Calu3 (cell line): ENCODE results near the gene DDR2. TPM values are rescaled to one million over a fixed set of nuclear protein-coding genes. Genes with fewer than 3 reads are reported as not detected.
"Not testable (repeated sequence)": the region's sequence is repeated elsewhere in the genome, so short reads cannot be mapped to it uniquely, and the experiment has no call there.

Source experiments
- BruUV-seq: library from RNA; stranded (reverse); fragments of 400-500 nt; replicated peaks from 2 replicates; lab custom pipeline; 2021; lab: Mats Ljungman, UMichigan
- CTCF ChIA-PET: fragments of 300-600 bp; sonication (Branson Sonifier 250); formaldehyde crosslinking; loops from one replicate; lab custom pipeline; 2022; ENCODE audit warnings: antibody characterized with exemption; lab: Charles Lee
- DNase-seq: peaks from one replicate; pipeline ENCODE4 v3.0.0; 2022
- H3K27ac Mint-ChIP-seq: one replicate; pipeline ENCODE4 v1.8.0; 2022; ENCODE audit warnings: mixed read lengths; ENCODE audit not compliant: unreplicated experiment
- H3K27me3 Mint-ChIP-seq: one replicate; pipeline ENCODE4 v1.8.0; 2022; ENCODE audit warnings: mixed read lengths; ENCODE audit not compliant: unreplicated experiment
- H3K36me3 Mint-ChIP-seq: one replicate; pipeline ENCODE4 v1.8.0; 2022; ENCODE audit warnings: mild to moderate bottlenecking, moderate library complexity, mixed read lengths; ENCODE audit not compliant: insufficient read depth, unreplicated experiment
- H3K4me1 Mint-ChIP-seq: one replicate; pipeline ENCODE4 v1.8.0; 2022; ENCODE audit warnings: mild to moderate bottlenecking, low read depth, mixed read lengths; ENCODE audit not compliant: unreplicated experiment
- H3K4me3 Mint-ChIP-seq: one replicate; pipeline ENCODE4 v1.8.0; 2022; ENCODE audit warnings: mild to moderate bottlenecking, low read depth, moderate library complexity, mixed read lengths; ENCODE audit not compliant: unreplicated experiment
- H3K9me3 Mint-ChIP-seq: one replicate; pipeline ENCODE4 v1.8.0; 2022; ENCODE audit warnings: low read depth, mixed read lengths; ENCODE audit not compliant: unreplicated experiment
- CTCF ChIP-seq: fragments of 200-600 bp; IDR thresholded peaks from one replicate; pipeline ENCODE4 v1.8.0; 2022; ENCODE audit warnings: antibody characterized with exemption; ENCODE audit not compliant: unreplicated experiment
- intact Hi-C: fragments of 100-400 bp; cut with micrococcal nuclease; formaldehyde crosslinking; loops from one replicate; pipeline ENCODE4 v1.10.0; 2022; ENCODE audit not compliant: unreplicated experiment
- total RNA-seq: library from RNA; stranded (reverse); gene quantifications from 2 replicates; pipeline ENCODE4 v1.2.3, GENCODE V29; 2022

DDR2 gene
- total RNA-seq, 1 experiment from 2014 or later, result 0.80 TPM

GRCh38 chr1:162726555-162726954 is 94.3 kb downstream of the DDR2 start:
- Mint-ChIP-seq H3K27me3 (peaks cover 12% of the 10 kb centered on the region), H3K9me3 (no peaks in the 10 kb centered on the region), H3K36me3 (no peaks in the 10 kb centered on the region), H3K4me3 (no peak overlapping the region), H3K27ac (no peak overlapping the region), H3K4me1 (no peaks in the 10 kb centered on the region)
- CTCF ChIA-PET, result no interaction called here
- no TSS peak for BruUV-seq
- intact Hi-C loops, result no loop called here
- DNase-seq, result no peak
- no peak for TF ChIP-seq CTCF

- H3K9me3 Mint-ChIP-seq, DNase-seq, intact Hi-C loops, BruUV-seq, CTCF ChIA-PET, H3K4me3 Mint-ChIP-seq, H3K36me3 Mint-ChIP-seq, H3K4me1 Mint-ChIP-seq, H3K27ac Mint-ChIP-seq: not testable (repeated sequence)
- peaks cover 11% of the 10 kb centered on the region for H3K27me3 Mint-ChIP-seq
Observed at GRCh38 chr1:162727493-162727892, 95.2 kb downstream of the DDR2 start.

GRCh38 chr1:162728573-162728972 is 96.3 kb downstream of the DDR2 start:
- no TSS peak for BruUV-seq

GRCh38 chr1:162729195-162729774 is 97.0 kb downstream of the DDR2 start:
- H3K4me3 Mint-ChIP-seq, intact Hi-C loops, H3K9me3 Mint-ChIP-seq, H3K4me1 Mint-ChIP-seq, H3K27me3 Mint-ChIP-seq, DNase-seq, BruUV-seq, H3K36me3 Mint-ChIP-seq, H3K27ac Mint-ChIP-seq: not testable (repeated sequence)
- CTCF ChIA-PET, result interaction anchor here (1.1 kb wide), 1 partner anchor 93 kb away, joined by 3 read pairs; no protein-coding TSS in a partner anchor

More at GRCh38 chr1:162728573-162728972, 96.3 kb downstream of the DDR2 start:
- no peak for DNase-seq
- Mint-ChIP-seq H3K4me1 (no peaks in the 10 kb centered on the region), H3K4me3 (no peak overlapping the region), H3K9me3 (no peaks in the 10 kb centered on the region), H3K27ac (no peak overlapping the region), H3K36me3 (no peaks in the 10 kb centered on the region), H3K27me3 (peaks cover under 1% of the 10 kb centered on the region)
- intact Hi-C loops, result no loop called here
- TF ChIP-seq CTCF, result no peak
- CTCF ChIA-PET, result no interaction called here

- H3K4me1 Mint-ChIP-seq, result no peaks in the 10 kb centered on the region
- intact Hi-C loops, result no loop called here
- no peak overlapping the region for H3K4me3 Mint-ChIP-seq
- H3K9me3 Mint-ChIP-seq, result no peaks in the 10 kb centered on the region
- DNase-seq, result no peak
- no peak for TF ChIP-seq CTCF
- H3K27me3 Mint-ChIP-seq, result peaks cover 22% of the 10 kb centered on the region
- CTCF ChIA-PET, result no interaction called here
- H3K36me3 Mint-ChIP-seq, result no peaks in the 10 kb centered on the region
- no peak overlapping the region for H3K27ac Mint-ChIP-seq
- BruUV-seq, result no TSS peak
Observed at GRCh38 chr1:162732094-162732493, 99.8 kb downstream of the DDR2 start.
